Activated CD4-positive, alpha-beta T cell treated with anti-CD3 and anti-CD28 coated beads, Interleukin-2, amount 50 U/mL, for 24 hours (primary cell): ENCODE measurements around the gene TMEM74B.
"Not testable (repeated sequence)": the region's sequence is repeated elsewhere in the genome, so short reads cannot be mapped to it uniquely, and the experiment has no call there.

Source experiments
- DNase-seq, 2 donors: peaks; one replicate each; pipeline ENCODE4 v3.0.0-alpha.2; 2020; ENCODE audit warnings: low read depth in 1 of 2, low spot score in 1 of 2

TMEM74B gene

GRCh38 chr20:1149812-1150211 is 35.0 kb downstream of the TMEM74B start:
- not testable (repeated sequence) for DNase-seq

GRCh38 chr20:1146957-1147356 is 37.8 kb downstream of the TMEM74B start:
- no peak for DNase-seq

GRCh38 chr20:1144401-1145172 is 40.2 kb downstream of the TMEM74B start:
- no peak for DNase-seq

GRCh38 chr20:1137236-1137635 is 47.5 kb downstream of the TMEM74B start:
- no peak for DNase-seq

- DNase-seq: no peak
These were observed 49.9 kb downstream of the TMEM74B start for GRCh38 chr20:1134836-1135235.

- no peak for DNase-seq
These were observed 50.4 kb downstream of the TMEM74B start for GRCh38 chr20:1134355-1134754.

GRCh38 chr20:1131354-1131753 is 53.4 kb downstream of the TMEM74B start:
- no peak for DNase-seq

GRCh38 chr20:1130847-1131246 is 53.9 kb downstream of the TMEM74B start:
- no peak for DNase-seq
